Stimulated activated CD4-positive, alpha-beta T cell treated with anti-CD3 and anti-CD28 coated beads, TNF-alpha, amount 100 ng/mL, for 48 hours (primary cell): ENCODE measurements around the gene ADISSP.
"Not testable (repeated sequence)": the region's sequence is repeated elsewhere in the genome, so short reads cannot be mapped to it uniquely, and the experiment has no call there.

Experiments
- DNase-seq, 3 donors: peaks; one replicate each; pipeline ENCODE4 v3.0.0-alpha.2; 2020; ENCODE audit warnings: low read depth in 3 of 3

Gene ADISSP

GRCh38 chr20:3797592-3798372 is 30.2 kb upstream of the ADISSP start:
- no peak for DNase-seq

- no peak for DNase-seq
Observed at GRCh38 chr20:3797226-3797545, 29.6 kb upstream of the ADISSP start.

GRCh38 chr20:3796477-3797225 is 29.1 kb upstream of the ADISSP start:
- DNase-seq = no peak

GRCh38 chr20:3795511-3796468 is 28.2 kb upstream of the ADISSP start, which contains the start of gene CDC25B:
Gene CDC25B (plus strand): TSS chr20:3796310. CDS start chr20:3796532, 222 bp downstream.
- peak; percentile 80 to 90 (median 83) for DNase-seq

- no peak for DNase-seq
Observed at GRCh38 chr20:3794701-3795420, 27.3 kb upstream of the ADISSP start.

- DNase-seq = not testable (repeated sequence)
Observed at GRCh38 chr20:3794168-3794567, 26.6 kb upstream of the ADISSP start.

- not testable (repeated sequence) for DNase-seq
Observed at GRCh38 chr20:3789201-3789600, 21.6 kb upstream of the ADISSP start.

- DNase-seq = no peak
Observed at GRCh38 chr20:3788685-3789155, 21.2 kb upstream of the ADISSP start.

- DNase-seq = no peak
Observed at GRCh38 chr20:3787324-3788014, 19.9 kb upstream of the ADISSP start.

GRCh38 chr20:3786665-3787323 is 19.2 kb upstream of the ADISSP start, which contains the start of gene CENPB:
Gene CENPB (minus strand): TSS chr20:3786740. CDS start chr20:3786483, 257 bp downstream.
- peak; percentile 77 to 90 (median 81) for DNase-seq

GRCh38 chr20:3786126-3786484 is 18.6 kb upstream of the ADISSP start:
- DNase-seq = no peak

- DNase-seq = no peak
Observed at GRCh38 chr20:3785240-3786125, 17.9 kb upstream of the ADISSP start.

GRCh38 chr20:3784863-3785239 is 17.3 kb upstream of the ADISSP start:
- DNase-seq = no peak

- no peak for DNase-seq
Observed at GRCh38 chr20:3784216-3784853, 16.8 kb upstream of the ADISSP start.

GRCh38 chr20:3783511-3784195 is 16.1 kb upstream of the ADISSP start:
- no peak for DNase-seq

GRCh38 chr20:3783068-3783489 is 15.5 kb upstream of the ADISSP start:
- DNase-seq = no peak

GRCh38 chr20:3782597-3782996 is 15.0 kb upstream of the ADISSP start:
- no peak for DNase-seq
